Stimulated activated CD4-positive, alpha-beta T cell treated with anti-CD3 and anti-CD28 coated beads, Interleukin-15, amount 100 ng/mL, for 48 hours (primary cell): ENCODE results near the gene IFNL2.
"Not testable (repeated sequence)": the region's sequence is repeated elsewhere in the genome, so short reads cannot be mapped to it uniquely, and the experiment has no call there.

Source experiments
- DNase-seq, 2 donors: peaks; one replicate each; pipeline ENCODE4 v3.0.0-alpha.2; 2020; ENCODE audit warnings: low read depth in 2 of 2

Gene IFNL2

DNA sequence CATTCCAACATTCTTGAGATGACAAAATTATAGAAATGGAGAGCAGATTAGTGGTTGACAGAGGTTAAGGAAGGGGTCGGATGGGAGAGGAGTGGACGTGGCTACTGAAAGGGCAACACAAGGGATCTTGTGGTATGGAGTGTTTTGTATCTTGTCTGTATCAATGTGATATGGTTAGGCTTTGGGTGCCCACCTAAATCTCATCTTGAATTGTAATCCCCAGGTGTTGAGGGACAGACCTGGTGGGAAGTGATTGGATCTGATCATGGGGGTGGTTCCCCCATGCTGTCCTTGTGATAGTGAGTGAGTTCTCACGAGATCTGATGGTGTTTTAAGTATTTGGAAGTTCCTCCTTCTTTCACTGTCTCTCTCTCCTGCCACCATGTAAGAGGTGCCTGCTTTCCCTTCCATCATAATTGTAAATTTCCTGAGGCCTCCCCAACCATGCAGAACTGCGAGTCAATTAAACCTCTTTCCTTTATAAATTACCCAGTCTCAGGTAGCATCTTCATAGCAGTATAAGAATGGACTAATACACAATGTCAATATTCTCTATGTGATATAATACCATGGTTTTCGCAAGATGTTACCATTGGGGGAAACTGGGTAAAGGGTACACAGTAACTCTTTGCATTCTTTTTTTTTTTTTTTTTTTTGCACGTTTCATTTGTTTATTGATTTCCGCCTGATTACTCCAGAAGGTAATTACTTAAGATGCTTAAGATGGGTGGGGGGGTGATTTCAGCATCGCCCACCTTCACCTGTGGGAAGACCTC, 14.6 kb upstream of the IFNL2 start:
- DNase-seq, result no peak

DNA sequence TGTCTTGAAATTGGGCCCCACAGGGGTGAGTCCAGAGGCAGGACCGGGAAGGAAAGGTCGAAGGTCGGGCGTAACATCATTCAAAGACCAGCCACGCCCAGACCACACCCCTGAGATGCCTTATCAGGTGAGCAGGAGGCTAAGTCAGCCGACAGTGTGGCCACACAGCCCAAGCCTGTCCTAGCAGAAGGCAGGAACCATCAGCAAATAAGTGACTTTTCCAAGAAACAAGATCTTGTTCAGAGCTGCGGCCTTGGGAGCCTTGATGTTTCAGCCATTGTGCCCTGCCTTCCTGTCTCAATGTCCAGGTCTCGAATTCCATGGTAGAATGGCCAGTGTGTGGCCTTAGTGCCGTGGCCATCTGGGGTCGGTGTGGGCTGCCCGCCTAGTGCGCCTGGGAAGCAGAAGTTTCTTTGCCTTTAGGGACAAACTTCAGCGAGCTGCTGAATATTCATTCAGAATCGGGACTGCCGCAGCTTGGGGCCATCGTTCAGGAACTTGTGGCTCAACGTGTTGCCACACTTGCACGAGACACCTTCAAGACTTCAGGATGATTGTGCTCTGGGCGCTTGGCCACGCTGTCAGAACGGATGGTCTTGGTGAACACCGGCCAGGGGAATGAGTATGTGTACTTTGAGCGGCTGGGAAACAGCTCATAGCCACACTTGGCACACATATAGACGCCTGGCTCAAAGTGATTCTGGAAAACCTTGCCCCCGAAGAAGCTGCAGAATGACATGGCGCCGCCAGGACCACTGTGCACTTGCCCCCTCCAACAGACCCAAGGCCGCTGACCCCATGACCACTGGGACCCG, 13.5 kb upstream of the IFNL2 start:
- no peak for DNase-seq

DNA sequence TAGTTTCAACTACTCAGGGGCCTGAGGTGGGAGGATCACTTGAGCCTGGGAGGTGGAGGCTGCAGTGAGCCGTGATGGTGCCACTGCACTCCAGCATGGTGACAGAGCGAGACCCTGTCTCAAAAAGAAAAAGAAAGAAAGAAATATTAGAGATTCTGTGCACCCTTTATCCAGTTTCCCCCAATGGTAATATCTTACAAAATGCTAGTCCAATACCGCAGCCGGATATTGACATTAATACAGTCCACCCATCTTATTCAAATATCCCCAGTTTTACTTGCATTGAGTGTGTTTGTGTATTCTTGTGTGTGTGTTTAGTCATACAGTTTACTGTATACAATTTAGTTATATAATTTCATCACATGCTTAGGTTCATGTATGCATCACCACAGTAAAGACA, 11.0 kb upstream of the IFNL2 start:
- no peak for DNase-seq

DNA sequence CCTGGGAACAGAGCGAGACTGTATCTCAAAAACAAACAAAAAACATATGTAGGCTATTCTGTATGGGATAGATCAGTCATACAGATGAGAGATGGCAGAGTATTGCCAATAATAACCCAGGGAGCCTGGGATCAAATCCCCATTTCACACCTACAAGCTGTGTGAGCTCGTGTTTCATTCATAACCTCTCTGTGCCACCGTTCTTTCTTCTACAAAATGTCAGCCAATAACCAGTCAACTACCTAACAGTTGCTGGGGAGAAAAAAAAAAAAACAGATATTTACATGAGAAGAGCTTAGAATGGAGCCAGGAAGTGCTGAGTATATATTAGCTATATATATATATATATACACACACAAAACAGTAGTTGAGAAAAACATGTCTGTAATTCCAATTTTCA, 6.5 kb upstream of the IFNL2 start:
- DNase-seq, result no peak

DNA sequence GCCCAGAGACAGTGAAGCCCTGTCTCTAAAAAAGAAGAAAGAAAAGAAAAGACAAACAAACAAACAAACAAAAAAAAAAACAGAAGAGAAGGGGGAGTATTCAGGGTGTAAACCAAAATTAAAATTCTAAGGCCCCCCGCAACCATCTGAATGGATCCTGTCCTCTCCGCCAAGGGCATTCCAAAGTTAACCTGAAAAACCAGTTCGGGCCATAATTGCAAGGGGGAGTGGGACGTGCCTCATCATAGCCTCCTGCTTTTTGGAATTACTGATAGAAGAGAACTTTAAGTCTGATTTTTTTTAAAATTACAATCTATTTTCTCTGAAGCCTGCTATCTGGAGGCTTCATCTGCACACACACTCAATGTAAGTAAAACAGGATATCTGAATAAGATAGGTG, 5.7 kb upstream of the IFNL2 start:
- no peak for DNase-seq

DNA sequence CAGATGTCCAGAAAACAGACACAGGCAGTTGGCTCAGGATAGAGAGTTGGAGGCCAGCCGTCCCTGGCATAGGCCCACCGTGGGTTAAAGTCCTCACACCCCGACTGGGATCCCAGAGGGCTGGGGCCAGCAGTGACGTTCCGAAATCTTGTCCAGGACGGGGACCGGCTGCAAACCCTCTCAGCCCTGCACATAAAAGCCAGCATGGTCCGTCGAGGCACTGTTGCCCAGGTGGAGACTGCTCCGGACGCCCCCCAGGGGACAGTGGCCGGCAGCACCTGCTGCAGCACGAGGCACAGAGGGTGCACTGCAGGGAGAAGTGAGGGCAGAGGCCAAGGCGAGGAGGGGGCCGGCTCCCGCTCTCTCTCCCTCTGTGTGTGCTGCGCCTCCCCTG, 4.3 kb upstream of the IFNL2 start:
- DNase-seq, result no peak

DNA sequence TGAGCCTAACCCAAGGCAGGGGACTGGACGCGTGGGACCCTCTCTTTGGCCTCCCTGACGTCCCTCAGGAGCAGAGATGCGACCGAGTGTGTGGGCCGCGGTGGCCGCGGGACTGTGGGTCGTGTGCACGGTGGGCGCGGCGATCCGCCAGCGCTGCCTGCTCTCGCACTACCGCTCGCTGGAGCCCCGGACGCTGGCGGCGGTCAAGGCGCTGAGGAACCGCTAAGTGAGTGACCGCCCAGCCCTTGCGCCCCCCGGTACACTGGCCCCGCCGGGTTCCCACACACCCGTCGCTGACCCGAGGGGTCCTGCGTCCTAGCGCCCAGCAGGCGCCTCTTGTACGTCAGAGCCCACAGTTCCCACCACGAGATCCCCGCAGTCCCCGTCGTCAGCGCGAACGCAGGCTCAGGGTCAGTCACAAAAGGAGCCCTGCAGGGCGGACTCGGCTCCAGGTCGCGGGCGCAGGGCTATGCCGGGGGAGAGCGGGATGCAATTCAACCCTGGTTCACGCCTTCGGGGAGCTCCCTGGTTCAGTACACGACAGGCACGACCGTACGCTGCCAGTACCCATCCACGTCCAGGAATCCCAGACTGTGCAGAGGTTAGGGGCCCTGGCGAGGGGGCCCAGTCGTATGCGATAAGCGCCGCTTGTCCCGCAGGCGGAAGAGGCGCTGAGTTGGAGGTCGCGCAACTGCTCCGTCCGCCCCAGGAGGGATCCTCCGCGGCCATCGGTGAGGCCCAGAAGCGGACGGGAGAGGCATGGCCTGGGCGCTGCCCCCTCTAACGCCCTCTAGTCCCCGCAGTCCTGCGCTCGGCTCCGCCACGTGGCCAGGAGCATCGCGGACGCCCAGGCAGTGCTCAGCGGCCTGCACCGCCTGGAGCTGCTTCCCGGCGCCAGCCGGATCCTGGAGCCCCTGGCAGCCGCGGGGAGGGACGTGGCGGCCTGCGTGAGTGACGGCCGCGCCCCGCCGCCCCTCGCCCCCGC, 3.6 kb upstream of the IFNL2 start:
- no peak for DNase-seq

DNA sequence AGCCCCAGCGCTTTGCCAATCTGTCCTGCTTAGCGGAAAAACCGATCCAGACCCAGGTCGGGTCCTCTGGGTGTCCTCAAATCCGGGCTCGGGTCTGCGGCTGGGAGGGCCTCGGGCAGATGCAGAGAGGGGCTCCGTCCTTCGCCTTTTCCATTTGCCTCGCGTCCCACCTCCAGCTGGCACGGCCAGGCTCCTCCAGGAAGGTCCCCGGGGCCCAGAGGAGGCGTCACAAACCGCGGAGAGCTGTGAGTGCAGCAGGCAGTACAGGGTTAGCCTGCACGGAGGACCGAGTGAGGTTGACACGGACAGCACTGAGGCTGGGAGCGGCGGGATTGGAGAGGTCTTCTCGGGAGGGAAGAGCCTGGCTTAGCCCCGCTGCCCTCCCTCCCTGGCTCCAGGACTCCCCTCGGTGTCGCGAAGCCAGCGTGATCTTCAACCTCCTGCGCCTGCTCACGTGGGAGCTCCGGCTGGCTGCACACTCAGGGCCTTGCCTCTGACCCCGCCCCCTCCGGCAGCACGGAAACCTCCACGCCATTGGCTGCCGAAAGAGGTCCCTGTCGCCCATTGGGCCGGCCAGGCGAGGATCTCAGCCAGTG, 2.8 kb upstream of the IFNL2 start:
- peak in 1 of 2 donors; percentile 13 for DNase-seq

DNA sequence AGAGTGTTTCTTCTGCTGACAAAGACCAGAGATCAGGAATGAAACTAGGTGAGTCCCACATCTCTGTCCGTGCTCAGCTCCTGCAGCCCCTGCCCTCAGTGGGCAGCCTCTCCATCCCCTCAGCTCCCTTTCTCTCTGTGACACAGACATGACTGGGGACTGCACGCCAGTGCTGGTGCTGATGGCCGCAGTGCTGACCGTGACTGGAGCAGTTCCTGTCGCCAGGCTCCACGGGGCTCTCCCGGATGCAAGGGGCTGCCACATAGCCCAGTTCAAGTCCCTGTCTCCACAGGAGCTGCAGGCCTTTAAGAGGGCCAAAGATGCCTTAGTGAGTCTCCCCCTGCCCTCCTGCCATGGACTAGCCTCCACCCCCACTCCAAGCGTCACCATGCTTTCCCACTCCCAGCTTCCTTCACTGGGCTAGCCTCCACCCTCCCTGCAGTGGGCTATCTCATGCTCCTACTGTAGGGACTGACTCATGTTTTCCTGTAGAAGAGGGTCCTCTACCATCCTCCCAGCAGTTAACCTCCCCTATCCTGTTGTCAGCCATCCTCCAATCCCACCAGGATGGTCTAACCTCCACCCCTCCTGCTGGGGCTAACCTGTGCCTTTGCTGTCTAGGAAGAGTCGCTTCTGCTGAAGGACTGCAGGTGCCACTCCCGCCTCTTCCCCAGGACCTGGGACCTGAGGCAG, 481 bp downstream of the IFNL2 start:
- not testable (repeated sequence) for DNase-seq

DNA sequence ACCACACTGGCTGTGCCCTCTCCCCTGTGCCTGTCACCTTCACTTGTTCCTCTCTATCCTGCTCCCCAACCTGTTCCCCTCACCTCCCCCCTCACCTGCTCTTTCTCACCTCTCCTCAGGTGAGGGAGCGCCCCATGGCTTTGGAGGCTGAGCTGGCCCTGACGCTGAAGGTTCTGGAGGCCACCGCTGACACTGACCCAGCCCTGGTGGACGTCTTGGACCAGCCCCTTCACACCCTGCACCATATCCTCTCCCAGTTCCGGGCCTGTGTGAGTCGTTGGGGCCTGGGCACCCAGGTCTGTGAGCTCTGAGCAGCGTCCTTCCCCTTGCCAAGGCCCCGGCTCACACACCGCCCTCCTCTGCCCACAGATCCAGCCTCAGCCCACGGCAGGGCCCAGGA, 1.2 kb downstream of the IFNL2 start:
- not testable (repeated sequence) for DNase-seq

DNA sequence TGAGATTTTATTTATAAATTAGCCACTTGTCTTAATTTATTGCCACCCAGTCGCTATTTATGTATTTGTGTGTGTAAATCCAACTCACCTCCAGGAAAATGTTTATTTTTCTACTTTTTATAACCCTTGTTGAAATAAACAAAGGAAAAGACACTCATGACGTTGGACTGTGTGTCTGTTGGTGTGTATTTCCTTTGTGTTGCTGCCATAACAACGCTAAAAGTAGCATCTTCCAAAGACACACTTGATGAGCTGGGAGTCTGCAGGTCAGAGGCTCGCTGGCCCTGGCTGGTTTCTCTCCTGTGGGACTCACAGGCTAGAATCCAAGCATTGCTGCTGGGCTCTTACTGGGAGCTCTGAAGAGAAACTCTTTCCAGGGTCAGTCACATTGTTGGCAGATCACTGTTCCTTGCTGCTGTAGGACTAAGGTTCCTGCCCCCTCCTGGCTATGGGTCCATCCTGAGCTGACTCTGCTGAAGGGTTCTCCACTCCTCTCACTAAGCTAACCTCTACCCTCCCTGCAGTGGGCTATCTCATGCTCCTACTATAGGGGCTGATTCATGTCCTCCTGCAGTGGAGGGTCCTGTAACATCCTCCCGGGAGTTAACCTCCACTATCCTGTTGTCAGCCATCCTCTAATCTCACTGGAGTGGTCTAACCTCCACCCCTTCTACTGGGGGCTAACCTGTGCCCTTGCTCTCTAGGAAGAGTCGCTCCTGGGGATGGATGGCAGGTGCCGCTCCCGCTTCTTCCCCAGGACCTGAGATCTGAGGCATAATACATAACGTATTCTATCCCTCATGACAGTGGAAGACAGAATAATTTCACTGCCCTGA, 2.1 kb downstream of the IFNL2 start:
- DNase-seq, result no peak

DNA sequence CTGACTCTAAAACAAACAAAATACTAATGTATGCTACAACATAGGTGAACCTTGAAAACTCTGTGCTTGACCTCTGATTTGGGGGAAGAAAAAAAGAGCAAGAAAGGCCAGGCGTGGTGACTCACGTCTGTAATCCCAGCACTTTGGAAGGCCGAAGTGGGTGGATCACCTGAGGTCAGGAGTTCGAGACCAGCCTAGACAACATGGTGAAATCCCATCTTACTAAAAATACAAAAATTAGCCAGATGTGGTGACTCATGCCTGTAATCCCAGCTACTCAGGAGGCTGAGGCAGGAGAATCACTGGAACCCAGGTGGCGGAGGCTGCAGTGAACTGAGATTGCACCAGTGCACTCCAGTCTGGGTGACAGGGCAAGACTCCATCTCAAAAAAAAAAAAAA, 5.7 kb downstream of the IFNL2 start:
- not testable (repeated sequence) for DNase-seq

DNA sequence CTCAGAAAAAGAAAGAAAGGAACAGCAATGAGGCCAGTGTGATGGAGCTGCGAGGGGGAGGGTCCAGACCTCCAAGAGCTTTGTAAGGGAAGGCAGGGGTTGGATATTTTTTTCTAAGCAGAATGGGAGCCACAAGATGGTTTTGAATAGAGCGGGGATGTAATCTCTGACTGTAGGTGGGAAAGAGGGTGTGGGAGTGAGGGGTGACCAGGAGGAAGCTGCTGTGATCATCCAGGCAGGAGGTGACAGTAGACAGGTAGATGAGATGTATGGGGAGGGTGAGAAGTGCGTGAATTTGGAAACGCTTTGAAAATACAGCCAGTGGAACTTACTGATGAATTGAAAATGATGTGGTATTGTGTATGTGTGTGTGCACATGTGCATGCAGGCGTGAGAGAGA, 7.4 kb downstream of the IFNL2 start:
- DNase-seq, result no peak

DNA sequence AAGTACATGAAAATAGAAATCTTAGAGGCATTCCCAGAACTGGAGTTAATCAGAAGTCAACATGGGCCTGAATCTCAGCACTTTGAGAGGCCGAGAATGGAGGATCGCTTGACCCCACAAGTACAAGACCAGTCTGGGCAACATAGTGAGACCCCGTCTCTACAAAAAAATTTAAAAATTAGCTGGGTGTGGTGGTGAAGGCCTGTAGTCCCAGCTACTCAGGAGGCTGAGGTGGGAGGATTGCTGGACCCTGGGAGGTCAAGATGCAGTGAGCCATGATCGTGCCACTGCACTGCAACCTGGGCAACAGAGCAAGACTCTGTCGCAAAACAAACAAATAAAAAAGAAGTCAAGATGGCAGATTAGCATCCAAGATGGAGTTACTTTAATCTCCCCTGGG, 8.5 kb downstream of the IFNL2 start:
- DNase-seq, result no peak

DNA sequence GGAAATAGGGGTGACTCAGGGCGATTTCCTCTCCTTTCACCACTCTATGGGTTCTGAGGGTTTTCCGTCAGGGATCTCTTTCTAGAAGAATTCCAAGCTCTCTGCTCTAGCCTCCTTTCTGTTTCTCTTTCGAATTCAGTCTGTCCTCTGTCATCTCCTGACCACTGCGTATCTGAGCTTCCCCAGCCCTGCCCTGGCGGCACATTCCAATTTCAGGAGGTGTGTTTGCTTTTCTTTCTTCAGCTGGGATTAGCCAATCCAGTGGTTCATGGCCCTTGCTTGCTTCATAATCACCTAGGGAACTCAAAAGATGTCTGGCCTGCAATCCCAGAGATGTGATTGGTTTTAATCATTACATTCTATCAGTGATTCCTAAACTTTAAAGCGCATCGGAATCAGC, 9.4 kb downstream of the IFNL2 start:
- no peak for DNase-seq

DNA sequence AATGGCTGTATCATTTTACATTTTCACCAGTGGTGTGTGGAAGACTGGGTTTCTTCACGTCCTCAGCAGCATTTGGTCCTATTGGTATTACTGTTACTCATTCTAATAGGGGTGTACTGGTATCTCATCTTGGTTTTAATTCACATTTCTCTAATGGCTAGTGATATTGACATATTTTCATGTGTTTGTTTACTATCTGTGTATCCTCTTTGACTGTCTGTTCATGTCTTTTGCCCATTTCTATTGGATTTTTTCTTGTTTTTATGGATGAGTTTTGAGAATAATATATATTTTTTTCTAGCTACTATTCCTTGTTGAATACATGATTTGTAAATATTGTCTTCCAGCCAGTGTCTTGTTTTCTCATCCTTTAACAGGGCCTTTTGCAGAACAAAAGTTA, 13.8 kb downstream of the IFNL2 start:
- no peak for DNase-seq

DNA sequence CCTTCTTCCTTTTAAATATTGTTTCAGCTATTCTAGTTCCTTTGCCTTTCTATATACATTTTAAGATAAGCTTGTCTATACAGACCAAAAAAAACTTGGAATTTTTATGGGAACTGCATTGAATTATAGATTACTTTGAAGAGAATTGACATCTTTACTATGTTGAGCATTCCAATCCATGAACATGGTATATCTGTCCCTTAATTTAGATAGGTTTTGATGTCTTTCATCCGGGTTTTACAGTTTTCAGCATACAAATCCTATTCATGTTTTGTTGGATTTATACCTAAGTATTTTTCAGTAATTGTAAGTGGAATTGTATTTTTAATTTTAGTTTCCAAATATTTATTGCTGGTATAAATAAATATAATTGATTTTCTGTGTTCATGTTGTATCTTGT, 15.8 kb downstream of the IFNL2 start:
- DNase-seq, result no peak

DNA sequence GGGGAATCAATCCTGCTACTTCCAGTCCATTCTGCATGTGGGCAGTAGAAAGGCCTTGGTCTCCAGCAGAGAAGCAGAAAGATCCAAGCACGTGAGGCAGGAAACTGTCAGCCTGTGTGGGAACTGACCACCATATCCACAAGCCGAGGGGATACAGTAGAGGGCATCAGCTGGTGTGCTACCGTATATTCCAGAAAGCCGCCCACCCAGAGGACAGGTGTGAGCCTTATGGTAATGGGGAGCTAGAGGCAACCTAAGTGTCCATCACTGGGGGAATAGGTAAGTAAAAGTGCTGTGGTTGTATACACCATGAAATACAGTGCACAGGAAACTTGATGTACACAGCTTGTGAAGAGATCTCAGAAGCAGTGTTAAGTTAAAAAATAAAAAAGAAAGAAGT, 25.2 kb downstream of the IFNL2 start:
- DNase-seq, result no peak

DNA sequence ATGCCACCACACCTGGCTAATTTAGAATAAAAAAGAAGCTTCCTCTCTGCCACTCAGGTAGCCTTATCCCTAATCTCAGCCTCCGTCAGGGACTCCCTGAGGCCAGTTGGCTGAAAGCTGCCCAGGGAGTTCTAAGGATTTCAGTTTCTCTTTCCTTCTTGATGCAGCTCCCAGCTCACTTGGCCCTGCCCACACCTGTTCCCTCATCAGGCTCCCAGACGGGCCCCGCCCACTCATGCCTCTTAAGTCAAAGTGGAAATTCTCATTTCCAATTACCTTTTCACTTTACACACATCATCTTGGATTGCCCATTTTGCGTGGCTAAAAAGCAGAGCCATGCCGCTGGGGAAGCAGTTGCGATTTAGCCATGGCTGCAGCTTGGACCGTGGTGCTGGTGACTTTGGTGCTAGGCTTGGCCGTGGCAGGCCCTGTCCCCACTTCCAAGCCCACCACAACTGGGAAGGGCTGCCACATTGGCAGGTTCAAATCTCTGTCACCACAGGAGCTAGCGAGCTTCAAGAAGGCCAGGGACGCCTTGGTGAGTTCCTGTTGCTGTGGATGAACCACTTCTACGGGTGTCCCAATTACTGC, 28.0 kb downstream of the IFNL2 start, which contains the start of gene IFNL1:
IFNL1 (plus strand) TSS at position 353 of the 591 bp plus-strand sequence; CDS start at position 368, 15 bp downstream.
- DNase-seq, result no peak

DNA sequence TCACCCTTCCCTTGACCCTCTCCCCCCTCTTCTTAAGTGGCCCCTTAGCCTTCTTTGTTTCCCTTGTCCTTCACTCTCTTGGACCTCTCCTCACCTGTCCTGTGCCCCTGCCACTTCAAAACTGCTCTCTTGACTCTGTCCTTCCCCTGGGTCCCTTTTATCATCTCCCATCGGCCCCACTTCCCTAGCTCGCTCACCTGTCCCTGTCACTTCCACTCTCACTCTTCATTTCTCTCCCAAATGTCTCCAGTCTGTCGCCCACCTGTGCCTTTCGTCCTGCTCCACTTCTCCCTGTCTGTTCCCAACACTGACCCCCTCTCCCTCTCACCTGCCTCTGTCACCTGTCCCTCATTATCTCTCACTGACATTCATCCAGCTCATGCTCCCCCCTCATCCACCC, 28.7 kb downstream of the IFNL2 start:
- no peak for DNase-seq
